GM12872 (cell line): ENCODE measurements around the gene SDCCAG8.

ENCODE experiments used
- CTCF ChIP-seq: IDR thresholded peaks from 3 replicates; pipeline ENCODE4 v1.5.1; 2011; ENCODE audit warnings: low read depth, mild to moderate bottlenecking, low read length, moderate library complexity; ENCODE audit not compliant: insufficient read depth

Gene SDCCAG8

GRCh38 chr1:243420016-243420945 lies 164.4 kb downstream of the SDCCAG8 start:
- TF ChIP-seq CTCF, result no peak

GRCh38 chr1:243420946-243421685 lies 165.3 kb downstream of the SDCCAG8 start:
- no peak for TF ChIP-seq CTCF

- no peak for TF ChIP-seq CTCF
Observed at GRCh38 chr1:243421784-243422183, 165.9 kb downstream of the SDCCAG8 start.

GRCh38 chr1:243422362-243422761 lies 166.5 kb downstream of the SDCCAG8 start:
- TF ChIP-seq CTCF, result no peak

GRCh38 chr1:243428084-243428483 lies 172.2 kb downstream of the SDCCAG8 start:
- TF ChIP-seq CTCF, result no peak

GRCh38 chr1:243428617-243429342 lies 172.9 kb downstream of the SDCCAG8 start:
- no peak for TF ChIP-seq CTCF

- TF ChIP-seq CTCF, result no peak
Observed at GRCh38 chr1:243431591-243431990, 175.8 kb downstream of the SDCCAG8 start.
